GM12801 (cell line): ENCODE data around the gene KLHL35.

Experiments
- TF ChIP-seq, protein P1 (sequence below): IDR thresholded peaks from one replicate; pipeline ENCODE4 v1.5.1; 2011; ENCODE audit warnings: control low read depth; ENCODE audit not compliant: insufficient read length; ENCODE audit errors: extremely low read depth

KLHL35 gene

GRCh38 chr11:75436806-75437205, 3.8 kb upstream of the KLHL35 start:
- TF ChIP-seq, protein P1, sequence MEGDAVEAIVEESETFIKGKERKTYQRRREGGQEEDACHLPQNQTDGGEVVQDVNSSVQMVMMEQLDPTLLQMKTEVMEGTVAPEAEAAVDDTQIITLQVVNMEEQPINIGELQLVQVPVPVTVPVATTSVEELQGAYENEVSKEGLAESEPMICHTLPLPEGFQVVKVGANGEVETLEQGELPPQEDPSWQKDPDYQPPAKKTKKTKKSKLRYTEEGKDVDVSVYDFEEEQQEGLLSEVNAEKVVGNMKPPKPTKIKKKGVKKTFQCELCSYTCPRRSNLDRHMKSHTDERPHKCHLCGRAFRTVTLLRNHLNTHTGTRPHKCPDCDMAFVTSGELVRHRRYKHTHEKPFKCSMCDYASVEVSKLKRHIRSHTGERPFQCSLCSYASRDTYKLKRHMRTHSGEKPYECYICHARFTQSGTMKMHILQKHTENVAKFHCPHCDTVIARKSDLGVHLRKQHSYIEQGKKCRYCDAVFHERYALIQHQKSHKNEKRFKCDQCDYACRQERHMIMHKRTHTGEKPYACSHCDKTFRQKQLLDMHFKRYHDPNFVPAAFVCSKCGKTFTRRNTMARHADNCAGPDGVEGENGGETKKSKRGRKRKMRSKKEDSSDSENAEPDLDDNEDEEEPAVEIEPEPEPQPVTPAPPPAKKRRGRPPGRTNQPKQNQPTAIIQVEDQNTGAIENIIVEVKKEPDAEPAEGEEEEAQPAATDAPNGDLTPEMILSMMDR, result no peak

- TF ChIP-seq, protein P1, result no peak
Measured at GRCh38 chr11:75435571-75435925, 2.5 kb upstream of the KLHL35 start.

DNA sequence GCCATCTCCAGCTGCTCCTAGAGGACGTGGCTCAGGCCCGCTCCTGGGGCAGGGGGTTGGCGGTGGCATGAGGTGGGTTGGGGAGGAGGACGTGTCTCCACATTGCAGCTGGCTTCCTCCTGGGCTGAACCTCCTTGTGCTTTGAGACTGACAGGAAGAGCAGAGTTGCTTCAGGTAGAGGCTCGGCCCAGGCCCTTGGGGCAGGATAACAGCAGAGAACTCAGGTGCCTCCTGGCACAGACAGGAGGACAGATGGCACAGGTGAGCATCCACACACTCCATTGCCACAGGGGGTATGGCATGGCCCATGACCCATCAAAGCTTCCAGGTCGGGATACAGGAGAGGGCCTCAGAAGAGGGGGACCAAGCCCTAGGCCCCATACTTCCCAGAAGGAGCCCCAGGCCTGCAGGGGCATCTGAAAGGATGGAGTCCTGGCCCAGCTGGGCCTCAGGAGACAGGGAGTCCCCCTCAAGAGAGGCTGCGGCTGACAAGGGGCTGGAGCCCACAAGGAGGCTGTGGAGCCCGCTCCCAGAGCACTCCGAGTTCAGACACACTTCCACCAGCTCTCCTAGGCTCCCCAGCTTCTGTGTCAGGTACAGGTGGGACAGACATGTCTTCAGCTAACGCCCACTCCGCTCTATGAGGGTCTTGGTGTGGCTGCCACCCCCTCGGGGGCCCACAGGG, 2.0 kb upstream of the KLHL35 start:
- TF ChIP-seq, protein P1, result no peak

- TF ChIP-seq, protein P1, result no peak
Measured at GRCh38 chr11:75434051-75434450, 1.0 kb upstream of the KLHL35 start.

DNA sequence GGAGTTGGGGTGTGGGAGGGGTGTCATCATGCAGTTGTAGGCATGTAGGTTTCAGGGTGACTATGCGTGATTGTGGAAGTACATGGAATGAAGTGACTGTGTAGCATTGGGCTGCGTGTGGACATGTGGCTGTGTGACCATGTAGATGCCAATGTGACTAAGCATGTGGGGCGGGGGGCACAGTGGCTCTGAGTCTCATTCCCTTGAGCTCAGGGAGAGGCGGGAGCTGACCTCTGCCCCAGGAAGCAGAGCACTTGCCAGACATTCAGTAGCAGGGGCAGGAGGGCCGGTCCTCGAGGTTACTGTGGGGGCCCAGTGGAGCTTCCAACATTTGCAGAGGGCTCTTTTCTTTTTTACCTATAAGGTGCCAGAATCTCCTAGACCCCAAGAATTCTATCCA, 440 bp upstream of the KLHL35 start:
- TF ChIP-seq, protein P1, result no peak

DNA sequence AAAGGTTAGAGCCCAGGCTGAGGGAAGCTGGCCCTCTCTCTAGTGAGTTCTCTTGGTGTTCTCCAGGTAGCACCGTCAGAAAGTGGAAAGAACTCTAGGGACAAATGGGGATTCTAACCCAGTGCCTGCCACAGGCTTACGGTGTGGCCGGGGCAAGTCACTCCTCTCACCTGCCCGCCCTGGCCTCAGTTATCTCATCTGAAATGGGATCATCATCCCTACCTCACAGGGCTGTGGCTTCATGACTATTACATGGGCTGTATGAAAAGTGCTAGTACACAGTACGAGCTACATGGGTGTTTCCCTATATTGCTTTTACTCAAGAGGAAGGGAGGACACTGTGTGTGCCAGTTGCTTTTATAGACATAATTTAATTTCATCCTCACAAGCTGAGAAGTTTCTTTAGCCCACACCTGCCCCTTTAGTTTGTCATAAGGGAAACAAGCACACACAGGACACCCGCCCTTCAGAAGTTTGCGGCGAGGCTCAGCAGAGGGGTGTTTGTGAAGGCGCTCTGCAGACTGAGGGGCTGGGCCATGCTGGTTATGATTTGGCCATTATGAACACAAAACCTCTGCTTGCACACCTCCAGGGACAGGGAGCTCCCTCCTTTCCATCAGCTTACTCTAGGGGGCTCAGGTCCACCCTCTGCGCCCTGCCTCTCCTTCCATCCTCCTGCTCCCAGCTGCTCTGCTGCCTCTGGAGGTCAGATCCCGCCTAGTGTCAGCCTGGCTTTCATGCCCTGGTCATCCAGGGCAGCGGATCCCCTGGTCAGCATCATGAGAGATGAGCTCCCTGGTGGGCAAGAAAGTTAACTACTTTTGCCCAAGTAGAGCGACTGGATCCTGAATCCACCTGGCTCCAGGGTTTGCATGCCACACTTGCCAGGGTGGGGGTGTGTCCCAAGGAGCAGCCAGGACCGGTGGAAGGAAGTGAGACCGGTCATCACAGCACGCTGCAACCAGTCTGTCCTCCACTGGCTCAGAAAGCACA, 1.2 kb downstream of the KLHL35 start:
- TF ChIP-seq, protein P1, result no peak

- TF ChIP-seq, protein P1, result no peak
Measured at GRCh38 chr11:75430714-75431532, 2.1 kb downstream of the KLHL35 start.
